Activated CD8-positive, alpha-beta T cell treated with anti-CD3 and anti-CD28 coated beads for 36 hours (primary cell): ENCODE data around the gene LAMA4. TPM values are rescaled to one million over a fixed set of nuclear protein-coding genes. Genes with fewer than 3 reads are reported as not detected.

Source experiments
- ATAC-seq: fragments of 200-7000 bp; cut with Tn5 transposase; one replicate; pipeline ENCODE4 v1.10.0; 2021; ENCODE audit warnings: mild to moderate bottlenecking, moderate library complexity
- CTCF ChIA-PET: fragments of 350-600 bp; sonication (Branson Sonifier 250); formaldehyde crosslinking; loops from one replicate; lab custom pipeline; 2021; ENCODE audit warnings: antibody characterized with exemption; lab: Charles Lee
- POLR2A ChIA-PET: fragments of 350-600 bp; sonication (Branson Sonifier 250); formaldehyde crosslinking; loops from one replicate; lab custom pipeline; 2021; ENCODE audit warnings: antibody characterized with exemption; lab: Charles Lee
- DNase-seq: peaks from one replicate; pipeline ENCODE4 v3.0.0-alpha.2; 2020
- H3K27ac Mint-ChIP-seq: one replicate; pipeline ENCODE4 v1.8.0; 2021; ENCODE audit warnings: mild to moderate bottlenecking, mixed read lengths
- H3K27me3 Mint-ChIP-seq: one replicate; pipeline ENCODE4 v1.8.0; 2021; ENCODE audit warnings: mixed read lengths
- H3K36me3 Mint-ChIP-seq: one replicate; pipeline ENCODE4 v1.8.0; 2021; ENCODE audit warnings: low read depth, mixed read lengths
- H3K4me1 Mint-ChIP-seq: one replicate; pipeline ENCODE4 v1.8.0; 2021; ENCODE audit warnings: low read depth, mixed read lengths
- H3K4me3 Mint-ChIP-seq: one replicate; pipeline ENCODE4 v1.8.0; 2021; ENCODE audit warnings: mild to moderate bottlenecking, moderate library complexity, mixed read lengths
- H3K9me3 Mint-ChIP-seq: one replicate; pipeline ENCODE4 v1.8.0; 2021; ENCODE audit warnings: mixed read lengths
- intact Hi-C: fragments of 100-400 bp; cut with micrococcal nuclease; formaldehyde crosslinking; loops from one replicate; pipeline ENCODE4 v1.10.0; 2022
- total RNA-seq, 2 experiments: library from RNA; stranded (reverse); gene quantifications; one replicate each; pipeline ENCODE4 v1.2.3, GENCODE V29; 2021
- TF ChIP-seq, protein P1 (sequence below): fragments of 200-600 bp; IDR thresholded peaks from one replicate; pipeline ENCODE4 v1.8.0; 2022; ENCODE audit warnings: antibody characterized with exemption, mild to moderate bottlenecking

The LAMA4 gene
- total RNA-seq, 2 experiments from 2014 or later = not detected

DNA sequence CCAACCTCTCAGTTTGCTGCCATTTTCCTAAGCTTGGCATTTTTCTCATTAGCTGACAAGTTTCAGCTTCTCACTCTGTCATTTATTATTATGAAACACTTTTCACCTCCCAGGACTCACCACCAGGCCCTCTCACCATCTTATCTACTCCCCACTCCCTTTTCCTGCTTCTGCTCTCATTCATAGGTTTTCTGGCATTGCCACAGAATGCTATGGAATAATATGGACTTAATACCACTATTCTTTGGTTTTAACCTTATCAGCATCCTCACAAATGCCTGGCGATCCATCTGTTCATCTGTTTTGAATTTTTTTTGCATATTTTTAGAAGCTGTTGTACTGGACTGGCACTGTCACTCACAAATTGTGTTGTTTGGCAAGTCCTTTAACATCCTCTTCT is 16.4 kb upstream of the LAMA4 start:
- ChIA-PET CTCF (interaction anchor here (1.4 to 1.8 kb wide), 2 partner anchors 12 to 90 kb away, joined by 3 to 12 read pairs; no protein-coding TSS in a partner anchor), POLR2A (no interaction called here)
- peaks cover 6% of the 10 kb centered on the region for H3K27me3 Mint-ChIP-seq

DNA sequence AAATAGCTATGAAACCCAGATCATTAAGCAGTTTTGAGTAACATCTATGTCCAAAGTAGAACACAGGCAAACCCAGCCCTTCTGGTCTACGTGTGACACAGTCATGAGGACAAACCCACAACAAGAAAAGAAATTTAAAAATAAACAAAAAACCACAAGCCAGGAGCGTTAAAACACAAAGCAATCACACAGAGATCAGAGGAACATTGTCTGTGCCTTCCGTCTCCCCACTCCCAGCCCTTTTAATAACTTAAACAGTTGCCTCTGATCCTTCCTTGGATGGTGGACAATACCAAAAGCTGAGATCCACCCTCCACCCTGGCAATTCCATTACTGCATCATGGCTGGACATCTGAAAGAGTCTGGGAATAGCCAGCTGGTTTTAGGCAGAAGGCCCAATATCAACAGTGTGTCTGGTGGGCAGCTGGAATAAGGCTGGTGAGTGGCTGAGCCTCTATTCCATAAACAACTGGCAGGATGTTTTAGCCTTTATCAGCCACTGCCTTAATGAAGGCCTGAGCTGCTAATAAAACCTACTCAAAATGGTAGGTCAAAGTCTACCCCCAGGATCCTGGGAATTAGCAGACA is 15.7 kb upstream of the LAMA4 start:
- no peak for DNase-seq

More for the DNA sequence above, 16.4 kb upstream of the LAMA4 start:
- no peak for DNase-seq
- H3K4me1 Mint-ChIP-seq = peaks cover 3% of the 10 kb centered on the region
- no peak for ATAC-seq
- H3K9me3 Mint-ChIP-seq = no peaks in the 10 kb centered on the region
- no peak overlapping the region for H3K27ac Mint-ChIP-seq
- H3K4me3 Mint-ChIP-seq = no peak overlapping the region
- intact Hi-C loops = no loop called here
- TF ChIP-seq, protein P1, sequence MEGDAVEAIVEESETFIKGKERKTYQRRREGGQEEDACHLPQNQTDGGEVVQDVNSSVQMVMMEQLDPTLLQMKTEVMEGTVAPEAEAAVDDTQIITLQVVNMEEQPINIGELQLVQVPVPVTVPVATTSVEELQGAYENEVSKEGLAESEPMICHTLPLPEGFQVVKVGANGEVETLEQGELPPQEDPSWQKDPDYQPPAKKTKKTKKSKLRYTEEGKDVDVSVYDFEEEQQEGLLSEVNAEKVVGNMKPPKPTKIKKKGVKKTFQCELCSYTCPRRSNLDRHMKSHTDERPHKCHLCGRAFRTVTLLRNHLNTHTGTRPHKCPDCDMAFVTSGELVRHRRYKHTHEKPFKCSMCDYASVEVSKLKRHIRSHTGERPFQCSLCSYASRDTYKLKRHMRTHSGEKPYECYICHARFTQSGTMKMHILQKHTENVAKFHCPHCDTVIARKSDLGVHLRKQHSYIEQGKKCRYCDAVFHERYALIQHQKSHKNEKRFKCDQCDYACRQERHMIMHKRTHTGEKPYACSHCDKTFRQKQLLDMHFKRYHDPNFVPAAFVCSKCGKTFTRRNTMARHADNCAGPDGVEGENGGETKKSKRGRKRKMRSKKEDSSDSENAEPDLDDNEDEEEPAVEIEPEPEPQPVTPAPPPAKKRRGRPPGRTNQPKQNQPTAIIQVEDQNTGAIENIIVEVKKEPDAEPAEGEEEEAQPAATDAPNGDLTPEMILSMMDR = no peak
- H3K36me3 Mint-ChIP-seq = no peaks in the 10 kb centered on the region

DNA sequence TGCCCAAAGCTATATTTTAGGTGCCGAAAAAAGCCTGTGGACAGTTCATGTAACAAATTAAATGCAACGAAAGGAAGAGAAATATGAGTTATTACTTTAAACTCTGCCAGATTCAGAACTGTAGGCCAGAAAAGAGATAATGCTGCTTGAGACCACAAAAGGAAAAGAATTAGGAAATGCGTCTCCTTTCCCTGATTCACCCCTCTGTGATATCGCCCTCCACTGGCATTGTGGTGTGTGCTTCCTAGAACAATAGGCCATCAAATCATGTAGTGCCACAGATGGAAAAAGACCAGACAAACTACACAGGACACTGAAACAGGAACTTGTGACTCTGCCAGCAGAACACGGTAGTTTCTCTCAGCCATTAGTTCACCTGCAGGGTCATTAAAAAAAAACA is 14.7 kb upstream of the LAMA4 start:
- no peak for DNase-seq
- ChIA-PET CTCF (interaction anchor here (1.4 to 2.0 kb wide), 5 partner anchors 10 to 89 kb away, joined by 3 to 12 read pairs (median 5); no protein-coding TSS in a partner anchor), POLR2A (no interaction called here)
- no peak overlapping the region for H3K27ac Mint-ChIP-seq
- TF ChIP-seq, protein P1 = no peak
- H3K36me3 Mint-ChIP-seq = no peaks in the 10 kb centered on the region
- H3K4me3 Mint-ChIP-seq = no peak overlapping the region
- no peak for ATAC-seq
- peaks cover 3% of the 10 kb centered on the region for H3K4me1 Mint-ChIP-seq
- H3K27me3 Mint-ChIP-seq = peaks cover 5% of the 10 kb centered on the region
- intact Hi-C loops = no loop called here
- H3K9me3 Mint-ChIP-seq = no peaks in the 10 kb centered on the region

More for the DNA sequence above, 15.7 kb upstream of the LAMA4 start:
- Mint-ChIP-seq H3K27me3 (peaks cover 5% of the 10 kb centered on the region), H3K4me1 (peaks cover 3% of the 10 kb centered on the region), H3K27ac (no peak overlapping the region), H3K4me3 (no peak overlapping the region), H3K9me3 (no peaks in the 10 kb centered on the region), H3K36me3 (no peaks in the 10 kb centered on the region)
- no peak for ATAC-seq
- ChIA-PET CTCF (interaction anchor here (1.4 to 2.0 kb wide), 4 partner anchors 9 to 90 kb away, joined by 3 to 12 read pairs (median 5); no protein-coding TSS in a partner anchor), POLR2A (no interaction called here)
- intact Hi-C loops = no loop called here
- TF ChIP-seq, protein P1 = no peak

DNA sequence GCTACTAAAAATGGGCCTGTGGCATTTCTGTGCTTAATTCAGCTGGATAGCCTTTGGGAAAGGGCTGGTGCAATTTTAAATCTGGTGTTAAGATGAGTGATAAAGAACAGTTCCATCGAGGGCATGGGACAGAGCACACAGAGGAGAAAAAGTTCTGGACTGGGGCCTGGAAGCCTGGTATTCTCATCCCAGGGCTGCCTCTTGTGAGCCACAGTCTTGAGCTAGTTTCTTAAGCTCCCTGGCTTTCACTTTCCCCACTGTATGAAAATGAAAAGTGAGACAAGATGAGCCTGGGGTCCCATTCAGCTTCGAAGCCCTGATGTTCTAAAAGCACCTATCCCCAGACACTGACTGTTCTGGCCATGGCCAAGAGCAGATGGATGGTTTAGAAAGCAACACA is 14.3 kb upstream of the LAMA4 start:
- no peak overlapping the region for H3K27ac Mint-ChIP-seq
- no peak for ATAC-seq
- no peaks in the 10 kb centered on the region for H3K36me3 Mint-ChIP-seq
- ChIA-PET POLR2A (no interaction called here), CTCF (interaction anchor here (1.6 to 2.0 kb wide), 3 partner anchors 11 to 43 kb away, joined by 4 to 5 read pairs (median 5); no protein-coding TSS in a partner anchor)
- intact Hi-C loops = no loop called here
- H3K4me3 Mint-ChIP-seq = no peak overlapping the region
- H3K4me1 Mint-ChIP-seq = peaks cover 3% of the 10 kb centered on the region
- H3K9me3 Mint-ChIP-seq = no peaks in the 10 kb centered on the region
- no peak for DNase-seq
- TF ChIP-seq, protein P1 = no peak
- peaks cover 3% of the 10 kb centered on the region for H3K27me3 Mint-ChIP-seq

DNA sequence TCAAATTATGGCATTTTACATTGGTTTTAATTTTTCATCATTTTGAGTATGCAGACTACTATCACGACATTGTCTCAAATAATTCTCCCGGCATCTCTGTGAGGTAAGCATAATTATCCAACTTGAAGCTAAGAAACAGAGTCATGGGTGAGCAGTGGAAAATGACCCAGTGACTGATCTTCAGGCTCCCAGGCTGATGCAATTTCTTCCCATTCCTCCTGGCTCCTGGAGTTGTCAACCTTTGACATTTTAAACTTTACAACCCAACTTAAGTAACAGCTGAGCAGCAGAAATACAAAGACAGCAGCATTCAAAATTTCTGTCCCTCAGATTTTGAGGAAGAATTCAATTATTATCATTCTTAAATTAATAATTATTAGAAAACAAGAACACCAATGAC is 13.7 kb upstream of the LAMA4 start:
- CTCF ChIA-PET = interaction anchor here (1.6 to 2.0 kb wide), 3 partner anchors 11 to 43 kb away, joined by 4 to 5 read pairs (median 5); no protein-coding TSS in a partner anchor
- POLR2A ChIA-PET = no interaction called here
- no peak overlapping the region for H3K4me3 Mint-ChIP-seq
- DNase-seq (no peak), ATAC-seq (no peak)
- peaks cover 3% of the 10 kb centered on the region for H3K27me3 Mint-ChIP-seq
- peaks cover 3% of the 10 kb centered on the region for H3K4me1 Mint-ChIP-seq
- no peaks in the 10 kb centered on the region for H3K9me3 Mint-ChIP-seq
- intact Hi-C loops = no loop called here
- TF ChIP-seq, protein P1 = no peak
- no peak overlapping the region for H3K27ac Mint-ChIP-seq
- H3K36me3 Mint-ChIP-seq = no peaks in the 10 kb centered on the region
